Measurements from ENCODE around the gene LMNA.

LMNA gene

DNA sequence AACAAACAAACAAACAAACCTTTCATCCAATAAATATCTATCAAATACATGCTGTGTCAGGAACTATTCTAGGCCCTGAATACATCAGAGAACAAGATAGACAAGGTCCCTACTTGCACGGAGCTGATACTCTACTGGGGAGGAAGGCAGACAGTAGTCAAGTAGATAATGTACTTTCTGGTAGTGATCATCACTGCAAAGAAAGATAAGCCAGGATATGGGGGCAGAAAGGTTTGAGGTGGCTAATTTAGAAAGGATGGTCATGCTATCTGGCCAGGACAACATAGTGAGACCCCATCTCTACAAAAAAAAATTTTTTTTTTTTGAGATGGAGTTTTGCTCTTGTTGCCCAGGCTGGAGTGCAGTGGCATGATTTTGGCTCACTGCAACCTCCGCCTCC, 22.9 kb upstream of the LMNA start:
- no peak for TF ChIP-seq CTCF (IDR thresholded peaks at IDR 0.05; ENCODE audit: unreplicated experiment in 3 of 3)
- H3K4me1 Mint-ChIP-seq = peaks cover 35% of the 10 kb centered on the region
- H3K4me3 Mint-ChIP-seq = no peak overlapping the region
- peaks cover 42% of the 10 kb centered on the region for H3K36me3 Mint-ChIP-seq (ENCODE audit: low read depth)
- no peaks in the 10 kb centered on the region for H3K27me3 Mint-ChIP-seq (ENCODE audit: low read depth)
- no peak overlapping the region for H3K27ac Mint-ChIP-seq
- no peaks in the 10 kb centered on the region for H3K9me3 Mint-ChIP-seq

DNA sequence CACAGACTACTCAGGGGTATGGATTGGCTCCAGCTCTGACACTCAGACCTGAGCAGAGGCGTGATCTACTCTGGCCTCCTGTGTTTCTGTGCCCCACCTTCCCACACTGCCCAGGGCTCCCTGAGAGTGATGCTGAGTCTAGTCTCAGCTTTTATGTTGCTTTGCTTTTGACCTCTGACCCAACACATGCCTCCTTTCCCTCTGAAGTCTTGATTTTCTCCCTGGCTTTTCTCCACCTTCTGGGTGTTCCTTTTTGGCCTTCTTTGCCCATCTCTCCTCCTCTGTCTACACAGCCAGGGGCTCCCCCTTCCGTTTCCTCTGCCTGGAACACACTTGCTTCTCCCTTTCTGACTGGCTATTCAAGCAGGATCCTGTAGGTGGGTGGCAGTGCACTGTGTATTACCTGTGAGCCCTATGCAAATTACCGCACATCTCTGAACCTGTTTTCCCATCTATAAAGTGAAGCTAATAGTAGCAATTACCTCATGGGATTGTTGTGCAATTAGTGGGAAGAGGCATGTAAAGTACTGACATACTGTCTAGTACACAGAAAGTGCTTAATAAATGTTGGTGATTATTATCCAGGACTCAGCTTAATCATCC, 18.5 kb upstream of the LMNA start:
- Mint-ChIP-seq H3K27me3 (ENCODE audit: low read depth) (no peaks in the 10 kb centered on the region), H3K36me3 (ENCODE audit: low read depth) (peaks cover 50% of the 10 kb centered on the region), H3K4me3 (no peak overlapping the region), H3K4me1 (peaks cover 31% of the 10 kb centered on the region), H3K27ac (peak overlapping the region in 2 of 3 experiments; percentile 12 to 91), H3K9me3 (no peaks in the 10 kb centered on the region)
- no peak for TF ChIP-seq CTCF (IDR thresholded peaks at IDR 0.05; ENCODE audit: unreplicated experiment in 3 of 3)

DNA sequence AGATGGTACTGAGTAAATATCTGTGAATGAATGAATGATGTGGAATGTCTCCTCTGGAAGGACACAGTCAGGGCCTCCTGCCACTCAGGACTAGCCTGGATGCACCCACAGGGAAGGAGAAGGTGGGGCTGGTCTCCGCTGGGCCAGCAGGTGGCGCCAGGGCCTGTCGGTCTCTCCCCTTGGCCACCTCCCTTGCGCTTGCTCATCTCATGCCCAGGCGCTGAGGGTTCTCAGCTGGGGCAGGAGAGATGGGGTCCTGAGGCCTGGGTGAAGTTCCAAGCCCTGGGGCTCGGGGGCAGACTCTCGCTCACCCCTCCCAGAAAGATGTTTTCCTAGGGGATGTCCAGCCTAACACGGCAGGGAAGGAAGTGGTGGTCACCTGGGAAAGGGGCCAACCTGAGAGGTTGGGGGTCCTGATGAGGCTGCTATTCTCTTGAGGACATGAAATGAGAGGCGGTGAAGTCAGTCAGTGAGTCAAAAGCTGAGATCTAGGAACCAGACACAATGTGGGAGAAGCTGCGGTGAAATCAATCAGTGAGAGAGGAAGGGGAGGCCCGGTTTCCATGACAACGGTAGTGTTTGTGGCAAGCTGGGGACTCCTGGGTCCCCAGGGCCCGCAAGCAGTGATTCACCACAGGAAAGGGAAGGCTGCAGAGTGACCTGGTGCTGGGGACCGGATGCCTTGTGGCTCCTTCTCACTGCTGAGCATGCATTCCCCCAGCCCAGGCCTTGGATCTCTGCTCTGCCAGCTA, 17.7 kb upstream of the LMNA start:
- H3K4me1 Mint-ChIP-seq = peaks cover 39% of the 10 kb centered on the region
- TF ChIP-seq CTCF (IDR thresholded peaks at IDR 0.05; ENCODE audit: unreplicated experiment in 3 of 3) = peak; percentile 86 to 94 (median 93)
- no peak overlapping the region for H3K4me3 Mint-ChIP-seq
- H3K36me3 Mint-ChIP-seq (ENCODE audit: low read depth) = peaks cover 50% of the 10 kb centered on the region
- H3K27ac Mint-ChIP-seq = peak overlapping the region; percentile 72 to 91 (median 91)
- no peaks in the 10 kb centered on the region for H3K27me3 Mint-ChIP-seq (ENCODE audit: low read depth)
- H3K9me3 Mint-ChIP-seq = no peaks in the 10 kb centered on the region

- TF ChIP-seq CTCF (IDR thresholded peaks at IDR 0.05; ENCODE audit: unreplicated experiment in 3 of 3) = no peak
- Mint-ChIP-seq H3K27me3 (ENCODE audit: low read depth) (no peaks in the 10 kb centered on the region), H3K4me1 (peaks cover 46% of the 10 kb centered on the region), H3K36me3 (ENCODE audit: low read depth) (peaks cover 49% of the 10 kb centered on the region), H3K4me3 (no peak overlapping the region), H3K9me3 (no peaks in the 10 kb centered on the region), H3K27ac (peak overlapping the region in 1 of 3 experiments; percentile 41)
These were observed 16.9 kb upstream of the LMNA start for GRCh38 chr1:156097499-156098178.

GRCh38 chr1:156098784-156099183, 15.7 kb upstream of the LMNA start:
- Mint-ChIP-seq H3K9me3 (no peaks in the 10 kb centered on the region), H3K4me1 (peaks cover 58% of the 10 kb centered on the region), H3K4me3 (no peak overlapping the region), H3K27ac (no peak overlapping the region), H3K27me3 (ENCODE audit: low read depth) (no peaks in the 10 kb centered on the region), H3K36me3 (ENCODE audit: low read depth) (peaks cover 39% of the 10 kb centered on the region)
- TF ChIP-seq CTCF (IDR thresholded peaks at IDR 0.05; ENCODE audit: unreplicated experiment in 3 of 3) = no peak
